Cardiac fibroblast (primary cell): ENCODE results near the gene ARHGEF33.
"Not testable (repeated sequence)": the region's sequence is repeated elsewhere in the genome, so short reads cannot be mapped to it uniquely, and the experiment has no call there.

Source experiments
- DNase-seq, 2 donors: peaks; one replicate each; pipeline versions ENCODE4 v3.0.0 to v3.0.0-alpha.2; 2010; ENCODE audit warnings: low read depth in 2 of 2
- H3K4me3 ChIP-seq, 2 donors: replicated peaks in 1 of 2; 1 replicate in 1 of 2; 2 replicates in 1 of 2; pipeline ENCODE4 v1.5.1; 2011; ENCODE audit warnings: low read depth in 2 of 2, low read length in 2 of 2, mild to moderate bottlenecking in 2 of 2, moderate library complexity in 1 of 2
- CTCF ChIP-seq: IDR thresholded peaks from one replicate; pipeline ENCODE4 v1.5.1; 2011; ENCODE audit warnings: low read depth, mild to moderate bottlenecking, low read length, inconsistent platforms

ARHGEF33 gene

GRCh38 chr2:38930600-38930999 is 40.9 kb downstream of the ARHGEF33 start:
- no peak overlapping the region for H3K4me3 ChIP-seq
- DNase-seq, result no peak
- TF ChIP-seq CTCF, result no peak

DNA sequence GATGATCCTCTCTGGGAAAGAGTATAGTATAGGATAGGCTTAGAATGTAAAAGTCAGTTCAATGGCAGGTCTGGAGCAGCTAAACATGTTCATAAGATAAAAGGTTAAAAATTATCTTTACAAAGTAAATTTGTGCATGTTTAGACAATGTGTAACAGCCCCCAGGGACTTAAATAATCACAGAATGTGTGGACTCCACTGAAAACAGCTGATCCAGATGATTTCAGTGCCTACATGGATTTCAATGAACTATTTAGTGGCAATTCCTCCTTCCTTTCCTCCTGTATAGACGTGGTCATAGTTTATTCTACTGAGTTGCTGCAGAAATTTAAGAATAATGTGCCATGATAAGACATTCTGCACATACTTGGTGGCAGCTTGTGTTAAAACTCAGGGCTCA is 42.9 kb downstream of the ARHGEF33 start:
- TF ChIP-seq CTCF, result no peak
- DNase-seq, result no peak
- H3K4me3 ChIP-seq, result no peak overlapping the region

DNA sequence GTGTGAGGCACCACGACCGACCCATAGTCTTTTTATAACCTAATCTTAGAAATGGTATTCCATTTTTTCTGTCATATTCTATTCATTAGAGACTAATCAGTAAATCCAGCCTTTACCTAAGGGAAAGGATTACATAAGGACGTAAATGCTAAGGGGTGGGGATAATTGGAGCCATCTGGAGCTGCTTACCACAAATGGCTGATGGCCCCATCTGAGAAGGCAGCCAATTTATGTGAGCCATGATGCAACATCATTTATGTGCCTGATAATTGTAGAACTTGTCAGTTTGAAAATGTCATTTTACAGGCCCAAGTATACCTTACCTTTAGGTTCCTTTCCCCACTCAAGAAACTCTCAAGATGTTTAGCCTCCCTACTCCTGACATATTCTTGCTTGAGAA is 44.0 kb downstream of the ARHGEF33 start:
- DNase-seq, result peak in 1 of 2 donors; percentile 29
- no peak overlapping the region for H3K4me3 ChIP-seq
- TF ChIP-seq CTCF, result no peak

- TF ChIP-seq CTCF, result no peak
- peak in 1 of 2 donors; percentile 34 for DNase-seq
- H3K4me3 ChIP-seq, result no peak overlapping the region
Measured at GRCh38 chr2:38934742-38935141, 45.1 kb downstream of the ARHGEF33 start.

DNA sequence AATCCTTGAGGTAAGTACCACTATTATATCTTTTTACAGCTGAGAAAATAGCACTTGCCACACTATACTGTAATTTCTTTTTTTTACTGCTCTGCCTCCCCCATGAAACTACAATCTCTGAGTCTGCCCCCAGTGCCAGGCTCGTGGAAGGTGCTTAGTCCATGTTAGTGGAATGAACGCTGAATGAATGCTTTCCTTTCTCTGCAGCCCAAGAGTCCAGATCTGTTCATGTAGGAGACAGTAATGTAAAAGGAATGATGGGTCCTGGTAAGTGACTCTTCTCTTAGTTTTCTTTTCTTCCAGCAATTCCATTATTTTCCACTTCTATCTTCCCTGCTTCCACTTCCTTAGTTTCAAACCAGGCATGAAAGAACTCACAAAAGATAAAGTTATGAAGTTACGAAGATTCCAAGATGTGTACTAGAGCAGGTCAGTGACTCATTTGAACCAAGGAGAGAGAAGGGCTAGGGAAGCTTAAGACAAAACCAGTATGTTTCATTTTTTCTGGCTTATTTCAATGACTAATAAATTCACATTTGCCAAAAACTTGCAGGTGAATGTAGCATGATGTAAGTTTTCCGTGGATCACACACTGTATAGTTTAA is 46.0 kb downstream of the ARHGEF33 start:
- TF ChIP-seq CTCF, result no peak
- peak; percentile 14 to 68 for DNase-seq
- no peak overlapping the region for H3K4me3 ChIP-seq

DNA sequence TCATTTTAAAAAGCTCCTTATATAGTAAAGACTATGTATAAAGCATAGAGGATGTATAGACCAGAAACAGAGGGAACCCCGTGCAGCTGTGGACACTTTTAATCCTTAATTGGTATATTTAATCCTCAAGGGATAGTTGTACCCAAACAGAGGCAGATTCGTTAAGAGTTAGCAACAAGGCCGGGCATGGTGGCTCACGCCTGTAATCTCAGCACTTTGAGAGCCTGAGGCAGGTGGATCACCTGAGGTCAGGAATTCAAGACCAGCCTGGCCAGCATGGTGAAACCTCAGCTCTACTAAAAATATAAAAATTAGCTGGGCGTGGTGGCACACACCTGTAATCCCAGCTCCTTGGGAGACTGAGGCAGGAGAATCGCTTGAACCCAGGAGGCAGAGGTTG is 46.8 kb downstream of the ARHGEF33 start:
- not testable (repeated sequence) for H3K4me3 ChIP-seq, DNase-seq

DNA sequence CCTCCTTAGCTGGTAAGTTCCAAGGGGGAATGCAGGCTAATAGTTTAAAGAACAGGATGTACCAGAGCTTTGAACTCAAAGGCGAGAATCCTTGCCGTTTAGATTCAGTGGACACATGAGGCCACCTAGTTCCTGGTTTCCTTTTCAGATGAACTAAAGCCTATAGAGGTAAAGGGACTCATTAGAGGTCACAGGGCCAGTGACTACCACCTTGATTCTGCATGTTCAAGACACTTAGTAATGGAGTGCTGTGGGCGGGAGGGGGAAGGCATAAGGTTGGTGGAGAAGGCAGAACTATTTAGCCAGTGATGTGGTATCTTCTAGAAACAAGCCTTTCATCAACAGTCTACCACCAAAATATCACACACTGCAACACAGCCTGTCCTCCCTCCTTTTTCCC is 47.9 kb downstream of the ARHGEF33 start:
- no peak for DNase-seq
- TF ChIP-seq CTCF, result no peak
- no peak overlapping the region for H3K4me3 ChIP-seq
